ENCODE data around the gene PCDHA4. TPM values are rescaled to one million over a fixed set of nuclear protein-coding genes. Genes with fewer than 3 reads are reported as not detected.
"Not testable (repeated sequence)": the region's sequence is repeated elsewhere in the genome, so short reads cannot be mapped to it uniquely, and the experiment has no call there.

The PCDHA4 gene
- total and polyA plus RNA-seq, 2 of the 13 experiments (the other 11 are each of a cell fraction or from before 2014, with no cell fraction given), result not detected

DNA sequence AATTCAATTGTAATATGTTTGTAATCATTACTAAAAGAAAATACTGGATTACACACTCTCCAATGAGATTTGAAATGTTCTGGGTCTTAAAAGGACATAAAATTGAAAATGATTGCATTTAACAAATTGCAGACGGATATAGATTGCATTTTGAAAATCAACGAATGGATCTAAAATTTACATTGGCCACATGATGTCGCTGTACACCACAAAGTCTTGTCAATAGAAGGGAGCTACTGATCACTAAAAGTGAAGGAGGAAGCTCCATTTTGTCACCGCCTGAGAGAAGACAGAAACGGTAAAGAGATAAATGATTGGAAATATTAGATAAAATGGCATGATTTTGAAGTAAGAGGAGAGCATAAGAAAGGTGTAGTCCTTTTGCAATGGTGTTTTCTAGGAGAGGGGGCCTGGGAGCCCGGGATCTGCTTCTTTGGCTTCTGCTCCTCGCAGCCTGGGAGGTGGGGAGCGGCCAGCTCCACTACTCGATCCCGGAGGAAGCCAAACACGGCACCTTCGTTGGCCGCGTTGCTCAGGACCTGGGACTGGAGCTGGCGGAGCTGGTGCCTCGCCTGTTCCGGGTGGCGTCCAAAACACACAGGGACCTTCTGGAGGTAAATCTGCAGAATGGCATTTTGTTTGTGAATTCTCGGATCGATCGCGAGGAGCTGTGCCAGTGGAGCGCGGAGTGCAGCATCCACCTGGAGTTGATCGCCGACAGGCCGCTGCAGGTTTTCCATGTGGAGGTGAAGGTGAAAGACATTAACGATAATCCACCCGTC lies 20.8 kb upstream of the PCDHA4 start, which contains the start of gene PCDHA1:
TSS of gene PCDHA1 (plus strand) at position 236 of the 782 bp plus-strand sequence.
- ChIA-PET CTCF (ENCODE audit: low intra/inter-chr PET ratio, low total read pairs) (no interaction called here), POLR2A (no interaction called here)
- intact Hi-C loops (cut with micrococcal nuclease; ENCODE audit: unreplicated experiment), result no loop called here

GRCh38 chr5:140787422-140787821 lies 19.4 kb upstream of the PCDHA4 start:
- POLR2A ChIA-PET; H3K4me1 ChIP-seq (ENCODE audit: insufficient read depth, low read length); H3K9ac ChIP-seq (ENCODE audit: insufficient read depth, low read depth, low read length); H3K36me3 ChIP-seq (replicated peaks in 1 of 2; ENCODE audit: control insufficient read depth in 1 of 2, insufficient read depth in 2 of 2, low read length in 2 of 2); H3K27ac ChIP-seq (ENCODE audit: extremely low read length, insufficient read depth, low read length); DNase-seq (ENCODE audit: low spot score); H3K79me2 ChIP-seq (ENCODE audit: insufficient read depth, low read length); H3K4me3 ChIP-seq (replicated peaks in 1 of 3; ENCODE audit: insufficient read depth in 1 of 3, low read depth in 2 of 3, low read length in 3 of 3); H3K27me3 ChIP-seq (ENCODE audit: control insufficient read depth in 1 of 2, insufficient read depth in 2 of 2, low read length in 2 of 2); intact Hi-C loops (cut with micrococcal nuclease; ENCODE audit: unreplicated experiment); FAIRE-seq; H3K4me2 ChIP-seq (ENCODE audit: low read depth, low read length); CTCF ChIA-PET (ENCODE audit: low intra/inter-chr PET ratio, low total read pairs); H2AFZ ChIP-seq (ENCODE audit: low read length); in situ Hi-C loops (cut with HindIII; ENCODE audit: extremely low pct_ligation_motif_present, low pct_unique_long_range_greater_than_20kb); H4K20me1 ChIP-seq (ENCODE audit: insufficient read depth, low read length); BruUV-seq (replicated peaks); ATAC-seq: not testable (repeated sequence)
- peaks cover 52% of the 10 kb centered on the region for H3K9me3 ChIP-seq (ENCODE audit: low read length)
- 86% methylated on average over 44 of the region's 44 CpGs for WGBS (ENCODE audit: low lambda C conversion rate)

More for the DNA sequence above, 20.8 kb upstream of the PCDHA4 start, which contains the start of gene PCDHA1:
- TF ChIP-seq CTCF (CRISPR knock-in tag; IDR thresholded peaks at IDR 0.05) (peak; percentile 37), STAG1 (CRISPR knock-in tag; IDR thresholded peaks at IDR 0.05) (0 out of 2 replicates have a peak, but pooled peaks have one; percentile 6), RARG (CRISPR knock-in tag; IDR thresholded peaks at IDR 0.05; ENCODE audit: low read depth) (no peak), MAFF (IDR thresholded peaks at IDR 0.05; ENCODE audit: low read depth, low read length) (no peak)
- in situ Hi-C loops (cut with HindIII; ENCODE audit: extremely low pct_ligation_motif_present, low pct_unique_long_range_greater_than_20kb), result no loop called here
- Histone ChIP-seq H3K4me3 (replicated peaks in 1 of 3; ENCODE audit: insufficient read depth in 1 of 3, low read depth in 2 of 3, low read length in 3 of 3) (no peak within 1 kb of the TSS), H3K79me2 (ENCODE audit: insufficient read depth, low read length) (no peaks in the 10 kb centered on the region), H3K4me1 (ENCODE audit: insufficient read depth, low read length) (no peaks in the 10 kb centered on the region), H4K20me1 (ENCODE audit: insufficient read depth, low read length) (no peaks in the 10 kb centered on the region), H3K9me3 (ENCODE audit: low read length) (peaks cover 56% of the 10 kb centered on the region), H3K9ac (ENCODE audit: insufficient read depth, low read depth, low read length) (no peak within 1 kb of the TSS), H3K27me3 (ENCODE audit: control insufficient read depth in 1 of 2, insufficient read depth in 2 of 2, low read length in 2 of 2) (no peaks in the 10 kb centered on the region), H3K36me3 (replicated peaks in 1 of 2; ENCODE audit: control insufficient read depth in 1 of 2, insufficient read depth in 2 of 2, low read length in 2 of 2) (no peaks in the 10 kb centered on the region), H3K27ac (ENCODE audit: extremely low read length, insufficient read depth, low read length) (no peak within 1 kb of the TSS), H2AFZ (ENCODE audit: low read length) (no peak within 1 kb of the TSS), H3K4me2 (ENCODE audit: low read depth, low read length) (no peak within 1 kb of the TSS)
- DNase-seq (ENCODE audit: low spot score) (no peak), ATAC-seq (no peak), FAIRE-seq (peak; percentile 8)
- no TSS peak for BruUV-seq (replicated peaks)
- WGBS (ENCODE audit: low lambda C conversion rate), result 58% methylated on average over 24 of the region's 29 CpGs

- CTCF ChIA-PET (ENCODE audit: low intra/inter-chr PET ratio, low total read pairs); intact Hi-C loops (cut with micrococcal nuclease; ENCODE audit: unreplicated experiment); H3K9ac ChIP-seq (ENCODE audit: insufficient read depth, low read depth, low read length); H3K79me2 ChIP-seq (ENCODE audit: insufficient read depth, low read length); DNase-seq (ENCODE audit: low spot score); H3K27me3 ChIP-seq (ENCODE audit: control insufficient read depth in 1 of 2, insufficient read depth in 2 of 2, low read length in 2 of 2); H2AFZ ChIP-seq (ENCODE audit: low read length); in situ Hi-C loops (cut with HindIII; ENCODE audit: extremely low pct_ligation_motif_present, low pct_unique_long_range_greater_than_20kb); H3K4me2 ChIP-seq (ENCODE audit: low read depth, low read length); H4K20me1 ChIP-seq (ENCODE audit: insufficient read depth, low read length); H3K27ac ChIP-seq (ENCODE audit: extremely low read length, insufficient read depth, low read length); H3K36me3 ChIP-seq (replicated peaks in 1 of 2; ENCODE audit: control insufficient read depth in 1 of 2, insufficient read depth in 2 of 2, low read length in 2 of 2); FAIRE-seq; H3K4me3 ChIP-seq (replicated peaks in 1 of 3; ENCODE audit: insufficient read depth in 1 of 3, low read depth in 2 of 3, low read length in 3 of 3); H3K4me1 ChIP-seq (ENCODE audit: insufficient read depth, low read length); ATAC-seq; BruUV-seq (replicated peaks); POLR2A ChIA-PET: not testable (repeated sequence)
- WGBS (ENCODE audit: low lambda C conversion rate), result 85% methylated on average over 40 of the region's 70 CpGs
- peaks cover 53% of the 10 kb centered on the region for H3K9me3 ChIP-seq (ENCODE audit: low read length)
Measured at GRCh38 chr5:140787849-140788504, 18.9 kb upstream of the PCDHA4 start.

Data from HepG2 (cell line).